Epithelial cell of esophagus (primary cell): ENCODE data around the gene MB21D2.
A peak's percentile ranks its signal among the peaks of the same experiment; 100 is the strongest.

ENCODE experiments used
- DNase-seq: peaks from one replicate; pipeline ENCODE4 v3.0.0; 2010; ENCODE audit warnings: low read depth
- H3K4me3 ChIP-seq: 2 replicates; pipeline ENCODE4 v1.5.1; 2011; ENCODE audit warnings: mild to moderate bottlenecking, low read length, control low read depth
- CTCF ChIP-seq: IDR thresholded peaks from 2 replicates; pipeline ENCODE4 v1.5.1; 2011; ENCODE audit warnings: low read depth, mild to moderate bottlenecking, low read length, control low read depth, inconsistent platforms; ENCODE audit not compliant: insufficient read depth; ENCODE audit errors: missing control alignments

MB21D2 gene

GRCh38 chr3:192825216-192825615 lies 92.4 kb downstream of the MB21D2 start:
- TF ChIP-seq CTCF, result no peak
- no peak for DNase-seq
- H3K4me3 ChIP-seq, result no peak overlapping the region

GRCh38 chr3:192824313-192824712 lies 93.3 kb downstream of the MB21D2 start:
- DNase-seq, result no peak
- no peak for TF ChIP-seq CTCF
- no peak overlapping the region for H3K4me3 ChIP-seq

GRCh38 chr3:192821161-192821560 lies 96.5 kb downstream of the MB21D2 start:
- no peak for DNase-seq
- no peak for TF ChIP-seq CTCF

GRCh38 chr3:192820161-192820560 lies 97.5 kb downstream of the MB21D2 start:
- TF ChIP-seq CTCF, result no peak
- no peak for DNase-seq
- H3K4me3 ChIP-seq, result no peak overlapping the region

More at GRCh38 chr3:192821161-192821560, 96.5 kb downstream of the MB21D2 start:
- H3K4me3 ChIP-seq, result no peak overlapping the region

- no peak overlapping the region for H3K4me3 ChIP-seq
- no peak for TF ChIP-seq CTCF
- DNase-seq, result peak; percentile 83
Measured at GRCh38 chr3:192819001-192819569, 98.6 kb downstream of the MB21D2 start.

GRCh38 chr3:192818126-192818525 lies 99.5 kb downstream of the MB21D2 start:
- DNase-seq, result no peak
- H3K4me3 ChIP-seq, result no peak overlapping the region
- no peak for TF ChIP-seq CTCF

GRCh38 chr3:192817506-192817905 lies 100.2 kb downstream of the MB21D2 start:
- no peak overlapping the region for H3K4me3 ChIP-seq
- no peak for DNase-seq
- no peak for TF ChIP-seq CTCF
